ENCODE measurements around the gene EHMT1. TPM values are rescaled to one million over a fixed set of nuclear protein-coding genes. Genes with fewer than 3 reads are reported as not detected.

EHMT1 gene
- total RNA-seq, 1 donor: 43.6 TPM

- DNase-seq (ENCODE audit: low read depth): no peak
- no peak overlapping the region for H3K4me3 ChIP-seq (ENCODE audit: low read depth, low read length)
- TF ChIP-seq CTCF (IDR thresholded peaks at IDR 0.05; ENCODE audit: insufficient read depth, low read depth, low read length): no peak
Observed at GRCh38 chr9:137666955-137667670, 48.3 kb downstream of the EHMT1 start.

- H3K4me3 ChIP-seq (ENCODE audit: low read depth, low read length): no peak overlapping the region
- TF ChIP-seq CTCF (IDR thresholded peaks at IDR 0.05; ENCODE audit: insufficient read depth, low read depth, low read length): no peak
- no peak for DNase-seq (ENCODE audit: low read depth)
Observed at GRCh38 chr9:137668203-137668602, 49.4 kb downstream of the EHMT1 start.

GRCh38 chr9:137669261-137669672 lies 50.5 kb downstream of the EHMT1 start:
- DNase-seq (ENCODE audit: low read depth): no peak
- H3K4me3 ChIP-seq (ENCODE audit: low read depth, low read length): no peak overlapping the region
- no peak for TF ChIP-seq CTCF (IDR thresholded peaks at IDR 0.05; ENCODE audit: insufficient read depth, low read depth, low read length)

GRCh38 chr9:137670391-137671195 lies 51.8 kb downstream of the EHMT1 start:
- H3K4me3 ChIP-seq (ENCODE audit: low read depth, low read length): no peak overlapping the region
- TF ChIP-seq CTCF (IDR thresholded peaks at IDR 0.05; ENCODE audit: insufficient read depth, low read depth, low read length): no peak
- DNase-seq (ENCODE audit: low read depth): no peak

GRCh38 chr9:137671196-137671538 lies 52.4 kb downstream of the EHMT1 start:
- DNase-seq (ENCODE audit: low read depth): no peak
- no peak for TF ChIP-seq CTCF (IDR thresholded peaks at IDR 0.05; ENCODE audit: insufficient read depth, low read depth, low read length)
- no peak overlapping the region for H3K4me3 ChIP-seq (ENCODE audit: low read depth, low read length)

GRCh38 chr9:137671721-137672120 lies 52.9 kb downstream of the EHMT1 start:
- DNase-seq (ENCODE audit: low read depth): no peak
- no peak for TF ChIP-seq CTCF (IDR thresholded peaks at IDR 0.05; ENCODE audit: insufficient read depth, low read depth, low read length)
- H3K4me3 ChIP-seq (ENCODE audit: low read depth, low read length): no peak overlapping the region
